SK-N-SH (cell line): ENCODE measurements around the gene DPF3. TPM values are rescaled to one million over a fixed set of nuclear protein-coding genes. Genes with fewer than 3 reads are reported as not detected.

Experiments used
- CTCF ChIA-PET: fragments of 300-600, 350-600 bp; formaldehyde crosslinking; extraction: SDS; loops from one replicate; lab custom pipeline; 2021; lab: Yijun Ruan, JAX
- POLR2A ChIA-PET: fragments of 350-600 bp; sonication (Branson Sonifier 250); formaldehyde crosslinking; extraction: SDS; loops from one replicate; lab custom pipeline; 2020; ENCODE audit warnings: antibody characterized with exemption, inconsistent platforms; lab: Yijun Ruan, JAX
- DNase-seq: peaks from one replicate; pipeline ENCODE4 v3.0.0; 2012
- H2AFZ ChIP-seq: fragments of 200-600 bp; sonication (generic); 2 replicates; pipeline ENCODE4 v1.8.1; 2016; ENCODE audit warnings: antibody characterized with exemption, mild to moderate bottlenecking, low read depth
- H3F3A ChIP-seq: fragments of 200-600 bp; sonication (generic); replicated peaks from 2 replicates; pipeline ENCODE3; 2016; ENCODE audit warnings: antibody characterized with exemption, mild to moderate bottlenecking; ENCODE audit not compliant: insufficient read depth
- H3K27ac ChIP-seq, 2 experiments: fragments of 200-500 bp in 1 of 2; fragments of 200-600 bp in 1 of 2; sonication (Bioruptor generic) in 1 of 2; sonication (generic), shearing (Covaris generic) in 1 of 2; 2 replicates each; pipeline versions ENCODE4 v1.5.1 to v1.6.1; 2014 to 2016; ENCODE audit warnings: low read depth in 2 of 2, inconsistent platforms in 1 of 2, low read length in 1 of 2, mild to moderate bottlenecking in 1 of 2, mixed read lengths in 1 of 2
- H3K27me3 ChIP-seq: fragments of 200-600 bp; sonication (generic), shearing (Covaris generic); 2 replicates; pipeline ENCODE4 v1.6.1; 2016; ENCODE audit warnings: mixed run types; ENCODE audit not compliant: insufficient read depth
- H3K36me3 ChIP-seq, 2 experiments: fragments of 200-500 bp in 1 of 2; fragments of 200-600 bp in 1 of 2; sonication (Bioruptor generic) in 1 of 2; sonication (generic) in 1 of 2; replicated peaks in 1 of 2; 2 replicates each; pipeline versions ENCODE3 to v1.5.1; 2014 to 2016; ENCODE audit warnings: low read length in 1 of 2, mild to moderate bottlenecking in 1 of 2; ENCODE audit not compliant: insufficient read depth in 2 of 2, control insufficient read depth in 1 of 2
- H3K4me1 ChIP-seq, 2 experiments: fragments of 200-500 bp in 1 of 2; fragments of 200-600 bp in 1 of 2; sonication (Bioruptor generic) in 1 of 2; sonication (generic), shearing (Covaris generic) in 1 of 2; 2 replicates each; pipeline versions ENCODE4 v1.5.1 to v1.6.1; 2014 to 2016; ENCODE audit warnings: low read depth in 1 of 2, low read length in 1 of 2, mixed run types in 1 of 2; ENCODE audit not compliant: insufficient read depth in 2 of 2, control insufficient read depth in 1 of 2
- H3K4me2 ChIP-seq: fragments of 200-600 bp; sonication (generic), shearing (Covaris generic); 2 replicates; pipeline ENCODE4 v1.6.1; 2017; ENCODE audit warnings: mixed run types
- H3K4me3 ChIP-seq, 2 experiments: fragments of 200-500 bp in 1 of 2; fragments of 200-600 bp in 1 of 2; sonication (Bioruptor generic) in 1 of 2; sonication (generic), shearing (Covaris generic) in 1 of 2; 2 replicates each; pipeline versions ENCODE4 v1.5.1 to v1.8.1; 2014 to 2016; ENCODE audit warnings: low read depth in 2 of 2, inconsistent platforms in 1 of 2, low read length in 1 of 2, mild to moderate bottlenecking in 1 of 2, mixed read lengths in 1 of 2, moderate library complexity in 1 of 2
- H3K79me2 ChIP-seq: fragments of 200-600 bp; sonication (generic); 2 replicates; pipeline ENCODE4 v1.8.1; 2017; ENCODE audit warnings: mild to moderate bottlenecking; ENCODE audit not compliant: insufficient read depth
- H3K9ac ChIP-seq: fragments of 200-600 bp; sonication (generic); 2 replicates; pipeline ENCODE4 v1.6.1; 2017; ENCODE audit warnings: mixed run types
- H3K9me2 ChIP-seq: fragments of 200-600 bp; sonication (generic); 2 replicates; pipeline ENCODE4 v1.6.1; 2017; ENCODE audit warnings: mixed run types
- H3K9me3 ChIP-seq: fragments of 200-600 bp; sonication (generic); 2 replicates; pipeline ENCODE4 v1.6.1; 2017; ENCODE audit warnings: mixed run types, mild to moderate bottlenecking, moderate library complexity
- H4K20me1 ChIP-seq: fragments of 200-600 bp; sonication (generic); 2 replicates; pipeline ENCODE4 v1.6.1; 2017; ENCODE audit warnings: mild to moderate bottlenecking, mixed run types; ENCODE audit not compliant: insufficient read depth
- ELF1 ChIP-seq: IDR thresholded peaks from 2 replicates; pipeline ENCODE4 v1.4.0; 2012
- EP300 ChIP-seq, 2 experiments: IDR thresholded peaks; 2 replicates each; pipeline versions ENCODE4 v1.4.0 to v1.6.1; 2012; ENCODE audit warnings: borderline replicate concordance in 1 of 2, low read depth in 1 of 2, low read length in 1 of 2
- FOSL2 ChIP-seq: IDR thresholded peaks from 2 replicates; pipeline ENCODE4 v1.4.0; 2012; ENCODE audit warnings: low read depth, mild to moderate bottlenecking, moderate library complexity, borderline replicate concordance
- GABPA ChIP-seq: IDR thresholded peaks from 2 replicates; pipeline ENCODE4 v1.4.0; 2012; ENCODE audit warnings: low read depth, mild to moderate bottlenecking
- NRF1 ChIP-seq: IDR thresholded peaks from 2 replicates; pipeline ENCODE4 v1.6.1; 2012; ENCODE audit warnings: low read depth, mild to moderate bottlenecking, low read length
- SMC3 ChIP-seq: IDR thresholded peaks from 2 replicates; pipeline ENCODE4 v1.6.1; 2012; ENCODE audit warnings: low read depth, low read length, improper control_type of control experiment
- TAF1 ChIP-seq: IDR thresholded peaks from 2 replicates; pipeline ENCODE4 v1.6.1; 2012; ENCODE audit warnings: low read depth, mild to moderate bottlenecking, low read length, moderate library complexity, borderline replicate concordance
- TCF12 ChIP-seq: IDR thresholded peaks from 2 replicates; pipeline ENCODE4 v1.4.0; 2012
- WGBS: methylation state at CpG from one replicate; pipeline ENCODE4 v1.1.6; 2017; ENCODE audit warnings: low lambda C conversion rate; 5-methylcytosine and 5-hydroxymethylcytosine counted together
- polyA plus RNA-seq, 3 experiments: library from polyadenylated mRNA; depleted of rRNA; stranded (reverse); fragments of >200 nt; gene quantifications; 2 replicates each; pipeline ENCODE4 v1.2.3, GENCODE V29; 2012
- TF ChIP-seq, protein P1 (sequence below): IDR thresholded peaks from 2 replicates; pipeline ENCODE4; 2012
- TF ChIP-seq, protein P2 (sequence below): IDR thresholded peaks from 2 replicates; pipeline ENCODE4 v1.6.1; 2012; ENCODE audit warnings: mild to moderate bottlenecking, low read depth, low read length, moderate library complexity
- TF ChIP-seq, protein P3 (sequence below): fragments of 200-600 bp; sonication (generic); IDR thresholded peaks from 2 replicates; pipeline ENCODE4 v1.6.1; 2017; ENCODE audit warnings: antibody characterized with exemption, mild to moderate bottlenecking, moderate library complexity

Gene DPF3
- polyA plus RNA-seq, 1 of the 3 experiments (the other 2 are of a cell fraction) = 2.8 TPM

DNA sequence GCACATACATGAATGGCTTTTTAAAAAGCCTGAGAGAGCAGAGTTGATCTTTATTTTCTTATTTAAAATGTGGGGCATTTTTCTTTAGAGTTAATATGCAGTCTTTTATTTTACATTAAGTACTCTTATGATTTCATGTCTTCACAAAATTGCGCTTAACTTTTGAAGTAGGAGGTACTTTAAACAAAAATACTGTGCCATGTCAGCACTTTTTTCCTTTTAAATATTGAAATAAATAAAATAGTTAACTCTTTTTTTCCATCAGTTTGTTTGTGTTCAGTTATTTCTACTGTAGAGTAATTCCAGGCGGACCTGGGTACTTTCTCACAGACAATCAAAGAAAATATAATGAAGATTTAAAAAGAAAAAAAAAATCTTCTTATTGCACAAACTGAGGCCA is 231.7 kb downstream of the DPF3 start:
- peaks cover 0 to 24% of the 10 kb centered on the region in 2 experiments; a peak in 3 of 4 replicates for H3K4me1 ChIP-seq
- no peak for DNase-seq
- H3K9me2 ChIP-seq = no peaks in the 10 kb centered on the region
- no peaks in the 10 kb centered on the region for H3K9me3 ChIP-seq
- no peaks in the 10 kb centered on the region for H3K27me3 ChIP-seq
- no peak overlapping the region for H3K9ac ChIP-seq
- no peaks in the 10 kb centered on the region for H3K36me3 ChIP-seq
- POLR2A ChIA-PET = no interaction called here
- H4K20me1 ChIP-seq = no peaks in the 10 kb centered on the region
- H2AFZ ChIP-seq = no peak overlapping the region
- H3K4me3 ChIP-seq = no peak overlapping the region
- WGBS = 90% methylated on average over 2 of the region's 2 CpGs
- no peaks in the 10 kb centered on the region for H3K79me2 ChIP-seq
- H3K4me2 ChIP-seq = no peak overlapping the region
- peaks cover 20% of the 10 kb centered on the region for H3F3A ChIP-seq
- CTCF ChIA-PET = no interaction called here
- no peak for TF ChIP-seq GABPA
- H3K27ac ChIP-seq = no peak overlapping the region

DNA sequence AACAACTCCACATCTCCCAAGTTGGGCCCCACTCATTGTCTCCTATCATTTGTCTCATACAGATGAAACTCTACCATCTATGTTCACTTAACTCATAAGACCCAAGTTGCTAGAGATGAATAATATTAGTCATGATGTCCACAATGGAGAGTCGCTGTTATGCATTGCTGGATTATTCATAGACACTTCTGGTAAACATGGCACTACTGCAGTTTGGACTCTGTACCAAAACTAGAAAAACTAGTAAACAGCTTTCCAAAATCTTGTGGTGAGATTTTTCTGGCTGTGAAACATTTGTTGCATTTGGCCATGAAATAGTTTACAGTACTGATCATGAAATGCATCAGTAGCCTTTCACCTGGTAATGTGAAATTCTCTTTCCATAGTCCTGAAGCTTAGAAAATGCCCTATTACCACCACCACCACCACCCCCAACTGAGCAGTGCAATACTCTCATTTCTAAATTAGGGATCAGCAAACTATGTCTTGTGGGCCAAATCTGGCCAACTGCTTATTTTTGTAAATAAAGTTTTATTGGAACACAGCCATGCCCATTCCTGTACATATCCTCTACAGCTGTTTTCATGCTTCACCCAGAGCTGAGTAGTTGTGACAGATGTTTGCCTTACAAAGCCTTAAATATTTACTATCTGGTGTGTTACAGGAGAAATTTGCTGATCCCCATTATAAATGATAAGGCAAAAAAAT is 236.5 kb downstream of the DPF3 start:
- no peak overlapping the region for H3K9ac ChIP-seq
- H3K4me2 ChIP-seq = no peak overlapping the region
- no peaks in the 10 kb centered on the region for H3K27me3 ChIP-seq
- TF ChIP-seq TCF12 = no peak
- no peak for TF ChIP-seq ELF1
- no peak for TF ChIP-seq EP300 (IDR thresholded peaks at IDR 0.05; ENCODE audit: borderline replicate concordance in 1 of 2, low read depth in 1 of 2, low read length in 1 of 2)
- no peak for TF ChIP-seq SMC3
- TF ChIP-seq, protein P1, sequence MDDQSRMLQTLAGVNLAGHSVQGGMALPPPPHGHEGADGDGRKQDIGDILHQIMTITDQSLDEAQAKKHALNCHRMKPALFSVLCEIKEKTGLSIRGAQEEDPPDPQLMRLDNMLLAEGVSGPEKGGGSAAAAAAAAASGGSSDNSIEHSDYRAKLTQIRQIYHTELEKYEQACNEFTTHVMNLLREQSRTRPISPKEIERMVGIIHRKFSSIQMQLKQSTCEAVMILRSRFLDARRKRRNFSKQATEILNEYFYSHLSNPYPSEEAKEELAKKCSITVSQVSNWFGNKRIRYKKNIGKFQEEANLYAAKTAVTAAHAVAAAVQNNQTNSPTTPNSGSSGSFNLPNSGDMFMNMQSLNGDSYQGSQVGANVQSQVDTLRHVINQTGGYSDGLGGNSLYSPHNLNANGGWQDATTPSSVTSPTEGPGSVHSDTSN = no peak
- TF ChIP-seq NRF1 = no peak
- TF ChIP-seq, protein P2, sequence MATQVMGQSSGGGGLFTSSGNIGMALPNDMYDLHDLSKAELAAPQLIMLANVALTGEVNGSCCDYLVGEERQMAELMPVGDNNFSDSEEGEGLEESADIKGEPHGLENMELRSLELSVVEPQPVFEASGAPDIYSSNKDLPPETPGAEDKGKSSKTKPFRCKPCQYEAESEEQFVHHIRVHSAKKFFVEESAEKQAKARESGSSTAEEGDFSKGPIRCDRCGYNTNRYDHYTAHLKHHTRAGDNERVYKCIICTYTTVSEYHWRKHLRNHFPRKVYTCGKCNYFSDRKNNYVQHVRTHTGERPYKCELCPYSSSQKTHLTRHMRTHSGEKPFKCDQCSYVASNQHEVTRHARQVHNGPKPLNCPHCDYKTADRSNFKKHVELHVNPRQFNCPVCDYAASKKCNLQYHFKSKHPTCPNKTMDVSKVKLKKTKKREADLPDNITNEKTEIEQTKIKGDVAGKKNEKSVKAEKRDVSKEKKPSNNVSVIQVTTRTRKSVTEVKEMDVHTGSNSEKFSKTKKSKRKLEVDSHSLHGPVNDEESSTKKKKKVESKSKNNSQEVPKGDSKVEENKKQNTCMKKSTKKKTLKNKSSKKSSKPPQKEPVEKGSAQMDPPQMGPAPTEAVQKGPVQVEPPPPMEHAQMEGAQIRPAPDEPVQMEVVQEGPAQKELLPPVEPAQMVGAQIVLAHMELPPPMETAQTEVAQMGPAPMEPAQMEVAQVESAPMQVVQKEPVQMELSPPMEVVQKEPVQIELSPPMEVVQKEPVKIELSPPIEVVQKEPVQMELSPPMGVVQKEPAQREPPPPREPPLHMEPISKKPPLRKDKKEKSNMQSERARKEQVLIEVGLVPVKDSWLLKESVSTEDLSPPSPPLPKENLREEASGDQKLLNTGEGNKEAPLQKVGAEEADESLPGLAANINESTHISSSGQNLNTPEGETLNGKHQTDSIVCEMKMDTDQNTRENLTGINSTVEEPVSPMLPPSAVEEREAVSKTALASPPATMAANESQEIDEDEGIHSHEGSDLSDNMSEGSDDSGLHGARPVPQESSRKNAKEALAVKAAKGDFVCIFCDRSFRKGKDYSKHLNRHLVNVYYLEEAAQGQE = no peak
- no peak for TF ChIP-seq TAF1
- TF ChIP-seq, protein P3, sequence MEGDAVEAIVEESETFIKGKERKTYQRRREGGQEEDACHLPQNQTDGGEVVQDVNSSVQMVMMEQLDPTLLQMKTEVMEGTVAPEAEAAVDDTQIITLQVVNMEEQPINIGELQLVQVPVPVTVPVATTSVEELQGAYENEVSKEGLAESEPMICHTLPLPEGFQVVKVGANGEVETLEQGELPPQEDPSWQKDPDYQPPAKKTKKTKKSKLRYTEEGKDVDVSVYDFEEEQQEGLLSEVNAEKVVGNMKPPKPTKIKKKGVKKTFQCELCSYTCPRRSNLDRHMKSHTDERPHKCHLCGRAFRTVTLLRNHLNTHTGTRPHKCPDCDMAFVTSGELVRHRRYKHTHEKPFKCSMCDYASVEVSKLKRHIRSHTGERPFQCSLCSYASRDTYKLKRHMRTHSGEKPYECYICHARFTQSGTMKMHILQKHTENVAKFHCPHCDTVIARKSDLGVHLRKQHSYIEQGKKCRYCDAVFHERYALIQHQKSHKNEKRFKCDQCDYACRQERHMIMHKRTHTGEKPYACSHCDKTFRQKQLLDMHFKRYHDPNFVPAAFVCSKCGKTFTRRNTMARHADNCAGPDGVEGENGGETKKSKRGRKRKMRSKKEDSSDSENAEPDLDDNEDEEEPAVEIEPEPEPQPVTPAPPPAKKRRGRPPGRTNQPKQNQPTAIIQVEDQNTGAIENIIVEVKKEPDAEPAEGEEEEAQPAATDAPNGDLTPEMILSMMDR = no peak
- TF ChIP-seq FOSL2 = no peak
- ChIA-PET POLR2A (no interaction called here), CTCF (interaction anchor here (1.2 kb wide), 1 partner anchor 246 kb away, joined by 3 read pairs; no protein-coding TSS in a partner anchor)
- H3F3A ChIP-seq = no peaks in the 10 kb centered on the region
- 67% methylated on average over 1 of the region's 1 CpG for WGBS
- H3K4me3 ChIP-seq = no peak overlapping the region
- no peak overlapping the region for H2AFZ ChIP-seq
- H3K27ac ChIP-seq = no peak overlapping the region
- no peaks in the 10 kb centered on the region for H4K20me1 ChIP-seq
- H3K4me1 ChIP-seq = no peaks in the 10 kb centered on the region
- no peaks in the 10 kb centered on the region for H3K79me2 ChIP-seq
- H3K36me3 ChIP-seq = no peaks in the 10 kb centered on the region
- no peaks in the 10 kb centered on the region for H3K9me3 ChIP-seq
- DNase-seq = no peak
- H3K9me2 ChIP-seq = no peaks in the 10 kb centered on the region
